Measurements from ENCODE around the gene GOLGA5.
"Not testable (repeated sequence)": the region's sequence is repeated elsewhere in the genome, so short reads cannot be mapped to it uniquely, and the experiment has no call there.

Gene GOLGA5

GRCh38 chr14:92778868-92779565 lies 15.1 kb upstream of the GOLGA5 start:
- not testable (repeated sequence) for DNase-seq (ENCODE audit: low spot score)

DNA sequence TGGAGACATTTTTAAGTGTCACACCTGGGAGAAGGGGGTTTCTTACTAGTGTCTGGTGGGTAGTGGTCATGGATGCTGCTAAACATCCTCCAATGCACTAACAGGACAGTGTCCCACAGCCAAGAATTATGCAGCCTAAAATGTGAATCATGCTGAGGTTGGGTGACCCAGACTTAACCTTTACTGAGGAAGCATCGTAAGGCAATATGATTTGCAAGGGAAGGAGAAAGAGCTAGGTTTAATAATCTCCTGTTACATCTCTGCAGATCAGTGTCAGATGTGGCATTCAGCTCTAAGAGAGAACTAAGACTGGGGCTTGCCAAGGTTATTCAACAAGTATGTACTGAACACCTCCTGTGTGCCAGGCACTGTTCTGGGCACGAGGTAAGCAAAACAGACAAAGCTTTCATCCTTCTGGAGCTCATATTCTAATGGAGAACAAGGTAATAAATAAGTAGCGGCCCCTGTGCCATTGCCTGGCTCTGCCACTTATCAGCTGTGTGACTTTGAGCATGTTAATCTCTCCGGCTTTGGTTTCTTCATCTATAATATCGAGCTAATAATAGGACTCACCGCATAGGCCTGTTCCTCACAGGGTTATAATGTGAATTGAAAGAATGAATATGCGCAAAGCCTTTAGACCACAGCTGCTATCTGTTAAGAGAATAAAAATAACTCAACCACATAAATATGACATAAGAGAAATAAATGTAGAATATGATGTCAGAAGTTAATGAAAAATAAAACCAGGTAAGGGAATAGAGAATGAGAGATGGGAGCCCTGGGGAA lies 13.5 kb upstream of the GOLGA5 start:
- DNase-seq (ENCODE audit: low spot score): no peak

- no peak for DNase-seq (ENCODE audit: low spot score)
Measured at GRCh38 chr14:92781350-92781749, 12.8 kb upstream of the GOLGA5 start.

- DNase-seq (ENCODE audit: low spot score): peak; percentile 19
Measured at GRCh38 chr14:92783813-92784431, 10.2 kb upstream of the GOLGA5 start.

GRCh38 chr14:92785667-92786426 lies 8.3 kb upstream of the GOLGA5 start:
- DNase-seq (ENCODE audit: low spot score): no peak

- no peak for DNase-seq (ENCODE audit: low spot score)
Measured at GRCh38 chr14:92786427-92786756, 7.7 kb upstream of the GOLGA5 start.

GRCh38 chr14:92787554-92787953 lies 6.6 kb upstream of the GOLGA5 start:
- no peak for DNase-seq (ENCODE audit: low spot score)

DNA sequence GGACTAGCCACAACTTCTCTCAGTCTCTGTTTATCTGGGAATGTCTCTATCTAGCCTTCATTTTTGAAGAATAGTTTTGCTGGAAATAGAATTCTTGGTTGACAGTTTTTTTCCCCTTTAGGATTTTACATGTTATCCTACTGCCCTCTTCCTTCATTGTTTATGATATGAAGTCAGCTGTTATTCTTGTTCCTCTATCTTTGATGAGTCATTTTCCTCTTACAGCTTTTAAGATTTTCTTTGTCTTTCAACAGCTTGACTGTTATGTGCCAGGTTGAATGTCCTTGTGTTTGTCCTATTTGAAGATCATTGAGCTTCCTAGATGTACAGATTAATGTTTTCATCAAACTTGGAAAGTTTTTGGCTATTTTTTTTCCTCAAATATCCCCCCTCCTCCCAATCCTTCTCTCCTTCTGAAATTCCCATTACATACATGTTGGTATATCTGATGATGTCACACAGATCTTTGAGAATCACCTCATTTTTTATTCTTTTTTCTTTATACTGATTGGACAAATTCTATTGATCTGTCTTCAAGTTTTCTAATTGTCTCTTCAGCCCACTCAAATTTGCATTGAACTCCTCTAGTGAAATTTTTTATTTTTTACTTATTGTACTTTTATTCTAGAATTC lies 4.5 kb upstream of the GOLGA5 start:
- no peak for DNase-seq (ENCODE audit: low spot score)

DNA sequence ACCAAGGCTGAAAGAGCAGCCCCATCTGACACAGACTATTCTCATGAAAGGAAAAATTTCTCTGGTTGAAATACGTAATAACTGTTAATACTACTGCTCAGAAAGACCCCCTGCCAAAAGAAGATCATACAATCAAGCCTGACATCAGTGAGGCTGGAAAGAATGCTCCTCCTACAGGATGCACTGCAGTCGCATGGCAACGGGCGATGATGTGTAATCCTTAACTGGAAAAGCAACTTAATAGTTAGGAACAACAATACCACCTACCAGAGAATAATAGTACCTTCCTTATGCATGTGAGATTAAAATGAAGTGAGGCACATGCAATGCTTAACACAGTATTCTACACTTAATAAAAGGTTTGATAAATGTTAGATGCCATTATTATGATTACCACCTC lies 1.2 kb upstream of the GOLGA5 start:
- no peak for DNase-seq (ENCODE audit: low spot score)

DNA sequence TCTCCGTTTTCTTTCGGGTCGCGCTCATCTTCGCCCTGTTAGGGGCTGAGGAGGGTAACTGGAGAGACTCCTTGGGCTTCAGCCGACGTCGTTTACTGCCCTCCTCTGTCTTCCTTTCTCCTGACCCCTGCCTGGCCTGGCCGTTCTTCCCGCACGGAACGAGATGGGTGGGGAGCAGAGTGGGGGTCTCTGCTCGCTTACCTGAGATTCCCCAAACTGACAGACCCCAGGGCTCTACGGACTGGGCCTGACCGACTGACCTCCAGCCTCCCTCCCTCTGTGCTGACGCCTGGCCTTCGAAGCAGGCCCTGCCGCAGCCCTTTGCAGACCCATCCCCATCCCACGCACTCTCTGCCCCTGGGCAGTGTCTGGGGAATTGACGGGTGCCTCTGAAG lies 439 bp downstream of the GOLGA5 start:
- peak; percentile 7 for DNase-seq (ENCODE audit: low spot score)

DNA sequence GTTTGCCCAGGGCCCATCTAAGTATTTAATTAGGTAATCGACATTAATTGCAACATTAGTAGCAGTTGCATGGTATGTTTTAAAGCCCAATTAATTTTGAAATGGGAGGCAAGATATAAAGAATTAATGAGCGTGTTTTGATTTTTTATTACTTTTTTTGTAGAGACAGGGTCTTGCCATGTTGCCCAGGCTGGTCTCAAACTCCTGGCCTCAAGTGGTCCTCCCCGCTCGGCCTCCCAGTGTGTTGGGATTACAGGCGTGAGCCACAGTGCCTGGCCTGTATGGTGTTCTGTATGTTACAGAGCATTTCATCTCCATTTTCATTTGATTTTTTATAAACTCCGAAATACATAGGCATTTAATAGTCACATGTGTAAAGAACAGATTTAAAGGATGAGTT lies 856 bp downstream of the GOLGA5 start:
- DNase-seq (ENCODE audit: low spot score): no peak

GRCh38 chr14:92797935-92798653 lies 4.0 kb downstream of the GOLGA5 start:
- no peak for DNase-seq (ENCODE audit: low spot score)

DNA sequence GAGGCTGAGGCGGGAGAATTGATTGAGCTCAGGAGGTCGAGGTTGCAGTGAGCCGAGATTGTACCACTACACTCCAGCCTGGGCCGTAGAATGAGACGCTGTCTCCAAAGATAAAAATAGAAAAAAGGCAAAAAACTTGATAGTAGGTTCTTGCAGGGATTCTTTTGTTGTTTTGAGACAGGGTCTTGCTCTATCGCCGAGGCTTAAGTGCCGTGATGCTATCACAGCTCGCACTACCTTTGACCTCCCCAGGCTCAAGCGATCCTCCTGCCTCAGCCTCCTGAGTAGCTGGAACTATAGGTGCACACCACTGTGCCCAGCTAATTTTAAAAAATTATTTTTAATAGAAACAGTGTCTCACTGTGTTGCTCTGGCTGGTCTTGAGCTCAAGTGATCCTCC lies 4.7 kb downstream of the GOLGA5 start:
- DNase-seq (ENCODE audit: low spot score): no peak

DNA sequence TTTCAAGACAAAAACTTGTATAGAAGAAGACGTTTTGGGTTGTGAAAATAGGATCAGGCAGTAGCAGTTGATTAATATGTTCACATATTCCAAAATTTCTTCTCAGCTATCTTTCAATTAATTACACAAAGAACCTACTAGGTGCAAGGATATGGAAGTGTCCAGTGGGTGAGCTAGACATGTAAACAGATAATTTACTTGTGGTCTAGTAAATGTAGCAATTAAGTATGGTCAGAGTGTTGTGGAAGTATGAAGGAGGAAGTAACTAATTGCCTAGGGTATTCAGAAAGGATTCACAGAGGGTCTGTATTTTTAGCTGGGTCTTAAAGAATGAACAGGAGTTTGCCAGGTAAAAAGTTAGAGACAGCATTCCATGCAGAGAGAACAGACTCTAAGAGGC lies 5.9 kb downstream of the GOLGA5 start:
- DNase-seq (ENCODE audit: low spot score): no peak

DNA sequence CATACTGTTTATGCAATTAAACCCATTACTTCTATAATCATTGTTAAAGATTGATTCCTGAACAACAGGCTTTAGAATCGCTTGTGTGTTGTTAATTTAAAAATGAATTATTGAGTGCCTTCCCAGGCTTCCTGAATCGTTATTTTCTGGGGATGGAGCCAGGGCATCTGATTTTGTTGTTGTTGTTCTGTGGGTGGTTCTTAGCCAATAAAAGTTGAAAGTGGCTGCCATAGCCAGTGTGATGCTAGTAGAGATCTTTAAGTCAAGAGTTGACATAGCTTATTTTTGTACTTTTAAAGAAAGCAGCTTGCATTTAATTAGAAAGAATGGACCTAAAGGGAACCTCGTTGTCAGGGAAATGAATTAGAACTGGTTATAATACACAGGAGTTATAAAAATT lies 6.4 kb downstream of the GOLGA5 start:
- no peak for DNase-seq (ENCODE audit: low spot score)

GRCh38 chr14:92801917-92802316 lies 7.8 kb downstream of the GOLGA5 start:
- DNase-seq (ENCODE audit: low spot score): no peak

GRCh38 chr14:92802678-92803077 lies 8.6 kb downstream of the GOLGA5 start:
- no peak for DNase-seq (ENCODE audit: low spot score)

- no peak for DNase-seq (ENCODE audit: low spot score)
Measured at GRCh38 chr14:92813201-92813600, 19.1 kb downstream of the GOLGA5 start.

DNA sequence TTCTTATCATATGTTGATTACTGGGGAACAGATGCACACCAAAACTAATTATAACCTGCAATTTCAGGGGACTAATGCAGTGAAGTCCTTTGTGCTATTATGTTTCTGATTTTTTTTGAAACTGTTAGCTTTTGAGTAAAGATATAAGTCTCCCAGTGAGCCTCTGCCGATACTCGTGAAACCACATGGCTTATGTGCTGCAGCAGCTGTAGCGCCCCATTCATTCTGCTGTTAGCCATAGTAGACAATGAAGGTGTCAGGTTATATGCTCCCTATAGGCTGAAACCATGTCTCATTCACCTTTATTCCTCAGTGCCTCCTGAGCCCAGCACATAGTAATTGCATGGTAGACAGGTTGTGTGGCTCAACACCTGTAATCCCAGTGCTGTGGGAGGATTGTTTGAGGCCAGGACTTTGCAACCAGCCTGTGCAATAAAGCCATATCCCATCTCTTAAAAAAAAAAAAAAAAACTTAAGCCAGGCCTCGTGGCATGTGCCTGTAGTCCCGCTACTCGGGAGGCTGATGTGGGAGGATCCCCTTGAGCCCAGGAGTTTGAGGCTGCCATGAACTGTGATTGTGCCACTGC lies 25.0 kb downstream of the GOLGA5 start:
- no peak for DNase-seq (ENCODE audit: low spot score)

- DNase-seq (ENCODE audit: low spot score): not testable (repeated sequence)
Measured at GRCh38 chr14:92819680-92820535, 25.8 kb downstream of the GOLGA5 start.

All from HuH-7.5 (cell line).